GM19324 (cell line): ENCODE data around the gene GALNT15.

ENCODE experiments used
- ATAC-seq: cut with Tn5 transposase; IDR thresholded peaks from one replicate; pipeline ENCODE4 v1.9.1; 2021; ENCODE audit warnings: mild to moderate bottlenecking, moderate library complexity; ENCODE audit not compliant: unreplicated experiment, low FRiP score

The GALNT15 gene

DNA sequence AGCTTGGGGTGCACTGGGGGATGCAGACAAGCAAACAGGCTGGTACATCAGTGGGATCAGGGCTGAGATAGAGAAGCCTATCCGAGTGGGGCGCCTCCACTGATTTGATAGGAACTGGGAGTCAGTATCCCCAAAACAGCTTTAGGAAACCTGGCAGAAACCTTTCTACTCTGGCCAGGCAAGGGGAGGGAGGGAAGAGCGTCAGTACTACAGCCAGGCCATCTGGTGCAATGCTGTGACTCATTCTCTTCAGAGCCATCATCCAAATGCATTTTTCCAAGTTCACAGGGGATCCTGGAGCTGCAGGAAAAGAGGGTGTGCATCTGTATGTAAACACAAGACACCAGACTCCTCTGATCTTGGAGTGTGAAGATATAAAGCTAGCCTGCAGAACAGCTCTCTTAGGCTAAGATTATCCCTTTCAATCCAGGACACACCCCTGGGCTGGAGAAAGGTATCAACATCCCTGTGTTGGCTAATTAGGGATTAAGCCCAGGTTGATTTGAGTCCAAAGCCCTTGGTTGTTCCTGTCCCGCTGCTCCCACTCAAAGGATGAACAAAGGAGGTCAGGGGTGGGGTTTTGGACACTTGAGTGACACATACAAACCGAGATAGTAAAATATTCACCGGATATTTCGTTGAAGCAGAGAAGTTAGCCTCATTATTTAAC lies 9.3 kb downstream of the GALNT15 start:
- ATAC-seq: no peak

DNA sequence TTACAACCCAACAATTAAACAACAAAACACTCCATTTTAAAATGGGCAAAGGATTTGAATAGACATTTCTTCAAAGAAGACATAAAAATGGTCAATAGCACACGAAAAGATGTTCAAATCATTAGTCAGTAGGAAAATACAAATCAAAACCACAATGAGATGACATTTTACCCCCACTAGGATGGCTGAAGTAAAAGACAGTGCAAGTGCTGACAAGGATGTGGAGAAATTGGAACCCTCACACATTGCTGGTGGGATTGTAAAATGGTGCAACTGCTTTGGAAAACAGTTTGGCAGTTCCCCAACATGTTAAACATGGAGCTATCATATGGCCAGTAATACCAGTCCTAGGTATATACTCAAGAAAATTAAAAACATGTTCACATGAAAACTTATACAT lies 11.6 kb downstream of the GALNT15 start:
- ATAC-seq: no peak

DNA sequence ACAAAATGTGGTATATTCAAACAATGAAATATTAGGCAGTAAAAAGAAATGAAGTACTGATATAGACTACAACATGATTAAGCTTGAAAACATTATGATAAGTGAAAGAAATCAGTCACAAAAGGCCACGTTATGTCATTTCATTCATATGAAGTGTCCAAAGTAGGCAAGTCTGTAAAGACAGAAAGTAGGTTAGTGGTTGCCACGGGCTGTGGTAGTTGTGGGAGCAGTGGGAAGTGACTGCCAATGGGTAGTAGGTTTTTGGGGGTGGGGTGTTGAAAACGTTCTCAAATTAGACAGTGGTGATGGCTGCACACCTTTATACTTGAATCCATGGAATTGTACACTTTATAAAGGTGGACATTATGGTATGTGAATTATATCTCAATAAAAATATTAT lies 12.1 kb downstream of the GALNT15 start:
- no peak for ATAC-seq

DNA sequence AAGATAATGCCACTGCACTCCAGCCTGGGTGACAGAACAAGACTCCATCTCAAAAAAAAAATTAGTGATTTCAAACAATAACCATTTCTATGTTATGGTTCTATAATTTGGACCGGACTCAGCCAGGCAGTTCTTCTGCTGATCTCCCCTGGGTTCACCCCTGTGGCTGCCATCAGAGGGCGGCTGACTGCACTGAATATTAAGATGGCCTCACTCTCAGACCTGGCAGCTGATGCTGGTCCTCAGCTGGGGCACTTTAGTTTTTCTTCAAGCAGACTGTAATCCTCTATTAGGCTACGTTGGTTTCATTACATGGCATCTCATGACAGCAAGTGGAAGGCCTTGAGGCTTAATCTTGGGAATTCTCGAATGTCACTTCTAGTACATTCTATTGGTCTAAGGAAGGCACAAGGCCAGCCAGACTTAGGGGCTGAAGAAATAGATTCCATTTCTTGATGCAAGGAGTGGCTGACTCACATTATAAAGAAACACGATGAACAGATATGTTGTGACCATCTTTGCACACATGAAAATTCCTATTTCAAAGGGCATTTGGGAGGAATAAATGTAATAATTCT lies 12.8 kb downstream of the GALNT15 start:
- no peak for ATAC-seq

DNA sequence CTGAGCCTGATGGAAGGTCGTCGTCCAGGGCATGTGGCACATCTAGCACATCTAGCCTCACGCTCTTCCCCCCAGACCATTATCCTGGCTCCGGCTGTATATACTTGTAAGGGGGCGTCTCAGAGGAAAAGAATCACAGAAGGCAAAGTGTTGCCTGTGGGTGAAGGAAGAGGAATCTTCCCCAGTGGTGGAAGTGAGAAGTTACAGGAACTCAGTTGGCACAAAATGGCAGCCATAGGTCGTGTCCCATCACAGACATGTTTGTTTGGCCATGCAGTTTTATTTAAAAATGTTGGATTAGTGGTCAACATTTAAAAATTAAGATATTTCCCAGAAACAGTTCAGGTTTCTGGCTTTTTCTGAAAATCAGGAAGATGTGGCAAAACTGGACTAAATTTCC lies 13.6 kb downstream of the GALNT15 start:
- no peak for ATAC-seq

DNA sequence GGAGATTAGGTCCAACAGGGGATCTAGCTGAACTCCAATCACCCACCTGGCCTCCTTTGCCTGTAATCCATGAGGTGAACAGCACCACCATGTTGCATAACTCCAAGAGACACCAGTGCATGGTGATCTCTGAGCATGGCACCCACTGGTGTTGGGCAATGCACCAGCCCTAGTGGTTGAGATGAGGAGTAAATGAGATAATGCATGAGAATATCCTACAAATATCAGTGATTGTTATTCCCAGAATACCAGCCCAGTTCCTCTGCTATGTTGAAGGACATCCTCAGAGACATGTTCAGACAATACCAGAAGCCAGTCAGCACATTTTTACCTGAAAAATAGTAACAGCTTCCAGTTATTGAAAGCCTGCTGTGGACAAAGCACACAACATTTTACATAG lies 14.7 kb downstream of the GALNT15 start:
- no peak for ATAC-seq

DNA sequence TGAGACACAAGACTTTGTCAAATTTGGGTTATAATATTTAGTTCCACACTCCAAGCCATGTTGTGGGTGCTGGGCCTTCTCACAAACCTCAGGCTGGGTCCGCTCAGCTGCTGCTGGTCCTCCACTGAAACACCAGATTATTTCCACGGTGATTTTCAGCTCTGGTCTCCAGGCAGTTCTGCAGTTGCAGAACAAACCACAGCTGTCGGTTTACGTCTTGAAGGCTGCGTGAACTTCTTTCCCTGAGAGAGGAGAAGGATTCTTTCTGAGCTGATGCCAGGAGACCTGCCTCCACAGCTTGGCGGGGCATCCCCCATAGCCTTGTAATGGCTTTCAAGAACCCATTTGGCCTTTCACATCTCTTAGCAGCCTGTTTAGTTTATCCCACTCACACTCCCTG lies 16.2 kb downstream of the GALNT15 start:
- ATAC-seq: no peak

DNA sequence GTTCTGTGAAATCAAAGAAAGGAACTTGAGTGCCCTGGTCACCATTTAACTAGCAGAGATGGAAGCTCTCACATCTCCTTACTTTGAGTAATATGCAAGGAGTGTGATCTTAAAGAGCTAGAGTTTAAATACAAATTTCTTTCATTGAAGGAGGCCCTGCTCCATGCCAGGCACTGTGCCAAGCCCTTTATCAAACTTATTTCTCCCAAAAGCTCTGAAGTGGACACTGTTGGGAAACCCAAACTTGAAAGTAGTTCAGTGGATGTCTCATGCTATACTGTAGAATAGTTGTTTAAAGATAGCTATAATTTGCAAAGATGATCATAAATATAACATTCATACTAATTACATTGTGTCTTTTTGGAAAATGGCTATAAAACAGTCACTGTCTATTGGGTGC lies 17.1 kb downstream of the GALNT15 start:
- no peak for ATAC-seq

DNA sequence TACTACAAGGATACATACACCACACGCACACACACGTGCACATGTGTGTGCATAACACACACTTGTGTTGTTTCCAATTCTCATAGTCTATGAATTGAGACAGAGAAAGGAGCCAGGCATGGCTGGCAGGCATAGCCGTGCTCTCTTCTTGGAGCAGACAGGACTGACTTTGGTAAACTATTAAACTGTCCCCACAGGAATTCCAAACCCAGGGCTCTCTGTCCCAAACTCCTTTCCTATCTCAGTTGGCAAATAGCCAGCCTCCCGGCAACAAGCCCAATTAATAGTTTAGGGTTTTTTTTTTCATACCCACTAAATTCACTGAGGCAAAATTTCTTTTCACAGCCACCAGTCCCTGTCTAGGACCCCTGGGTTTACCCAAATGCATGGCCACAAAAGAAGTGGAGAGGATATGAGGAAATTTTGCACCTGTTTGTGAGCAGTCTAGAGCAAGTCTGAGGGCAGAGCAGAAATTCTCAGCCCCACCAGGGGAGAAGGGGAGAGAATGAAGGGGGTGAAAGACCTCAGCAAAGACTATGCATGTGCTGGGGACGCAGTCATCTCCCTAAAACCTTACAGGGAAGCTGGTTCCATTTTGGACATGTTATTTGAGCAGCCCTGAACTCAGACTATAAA lies 17.8 kb downstream of the GALNT15 start:
- ATAC-seq: no peak

DNA sequence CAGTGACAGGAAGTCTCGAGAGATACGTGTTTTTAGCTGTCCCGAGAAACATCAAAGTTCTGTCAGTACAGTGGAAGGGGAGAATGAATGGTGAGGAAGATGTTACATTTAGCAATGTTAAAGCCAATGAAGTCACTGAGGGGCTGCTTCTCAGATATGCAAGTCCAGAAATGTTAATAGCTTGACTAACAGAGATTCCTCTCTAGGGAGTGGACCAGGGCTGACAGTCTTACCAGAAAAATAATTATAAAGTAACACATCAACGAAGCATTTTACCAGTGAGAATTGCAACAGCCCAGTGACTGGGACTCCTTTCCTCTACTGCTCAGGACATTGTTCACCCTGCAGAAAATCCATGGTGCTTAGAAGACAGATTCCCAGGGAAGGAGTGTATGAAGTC lies 23.9 kb downstream of the GALNT15 start:
- no peak for ATAC-seq

DNA sequence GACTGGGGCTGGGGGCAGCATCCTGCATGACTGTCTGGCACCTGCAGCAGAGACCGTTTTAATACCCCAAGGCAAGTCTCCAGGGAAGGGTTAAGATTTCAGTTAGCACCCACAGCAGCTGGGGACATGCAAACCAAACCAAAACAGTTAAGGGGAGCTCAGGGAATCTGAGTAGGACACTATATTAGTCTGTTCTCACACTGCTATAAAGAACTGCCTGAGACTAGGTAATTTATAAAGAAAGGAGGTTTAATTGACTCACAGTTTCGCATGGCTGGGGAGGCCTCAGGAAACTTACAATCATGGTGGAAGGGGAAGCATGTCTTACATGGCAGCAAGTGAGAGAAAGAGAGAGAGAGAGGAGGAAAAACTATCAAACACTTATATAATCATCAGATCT lies 25.3 kb downstream of the GALNT15 start:
- no peak for ATAC-seq

DNA sequence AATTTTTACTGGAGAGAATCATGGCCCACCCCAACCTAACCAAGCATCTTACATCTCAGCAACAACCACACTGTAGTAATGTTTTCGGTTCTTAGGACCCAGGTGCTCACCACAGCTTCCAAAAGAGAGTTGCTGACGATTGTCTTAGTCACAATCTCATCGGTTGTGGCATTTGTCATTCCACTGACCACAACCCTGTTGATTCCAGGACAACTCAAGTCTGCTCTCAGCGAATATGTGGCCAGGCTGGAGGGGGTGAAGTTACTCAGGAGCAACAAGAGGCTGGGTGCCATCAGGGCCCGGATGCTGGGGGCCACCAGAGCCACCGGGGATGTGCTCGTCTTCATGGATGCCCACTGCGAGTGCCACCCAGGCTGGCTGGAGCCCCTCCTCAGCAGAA lies 25.9 kb downstream of the GALNT15 start:
- no peak for ATAC-seq

DNA sequence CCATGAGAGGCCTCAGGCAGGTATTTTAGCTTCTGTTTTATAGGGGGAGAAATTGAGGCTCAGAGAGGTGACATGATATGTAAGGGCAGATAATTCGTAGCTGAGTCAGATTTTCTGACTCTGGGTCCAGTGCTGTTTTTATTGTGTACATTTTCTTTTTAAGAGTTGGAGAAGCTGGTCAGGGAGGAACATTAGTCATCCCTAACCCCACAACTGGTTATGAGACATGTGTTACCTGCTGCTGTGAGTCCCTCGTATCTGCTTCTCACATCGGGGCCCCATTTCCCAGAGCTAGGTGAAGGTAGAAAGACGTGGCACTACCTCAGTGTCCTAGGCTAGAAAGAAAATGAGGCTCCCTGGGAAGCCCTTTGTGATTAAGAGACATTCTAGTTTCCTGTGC lies 28.6 kb downstream of the GALNT15 start:
- ATAC-seq: no peak

DNA sequence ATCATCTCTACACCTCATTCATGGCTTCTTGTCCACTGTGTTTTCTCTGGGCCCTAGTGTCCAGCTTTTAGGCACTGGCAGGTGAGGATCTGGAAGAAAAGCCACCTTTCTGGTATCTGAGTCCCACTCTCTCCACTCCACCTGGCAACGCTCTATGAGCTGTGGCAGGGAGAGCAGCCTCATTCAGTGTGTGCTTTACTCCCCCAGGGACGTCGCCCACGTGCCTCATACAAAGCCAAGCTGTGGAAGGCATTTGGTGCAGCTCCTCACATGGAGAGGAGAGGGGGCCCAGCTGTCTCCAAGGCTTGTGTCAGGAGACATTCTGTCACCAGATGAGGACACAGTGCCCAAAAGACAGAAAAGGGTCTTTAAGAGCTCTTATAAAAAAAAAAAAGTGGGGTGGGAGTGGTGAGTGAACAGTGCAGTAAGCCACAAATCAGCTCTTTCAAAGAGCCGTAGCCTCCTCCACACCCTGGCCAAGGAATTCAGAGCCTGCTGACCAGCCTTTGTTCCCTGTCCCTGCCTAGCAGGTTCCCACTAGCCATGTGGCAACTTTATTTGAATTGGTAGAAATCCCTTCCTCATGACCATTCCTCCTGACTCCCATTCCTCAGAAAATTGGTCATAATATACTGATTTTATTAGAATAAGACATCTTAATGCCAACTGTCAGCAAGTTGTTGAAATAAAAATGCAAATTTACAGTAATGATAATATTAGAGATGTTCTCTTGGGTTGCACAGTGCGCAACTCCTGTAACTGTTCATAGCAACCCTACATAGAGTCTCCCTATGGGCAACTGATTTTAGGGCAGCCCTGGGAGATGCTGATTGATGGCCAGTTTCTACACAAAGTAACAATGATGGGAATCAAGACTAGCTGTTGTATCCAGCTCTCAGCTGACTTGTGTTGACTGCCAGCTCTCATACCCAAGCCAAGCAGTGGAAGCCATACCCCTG lies 29.5 kb downstream of the GALNT15 start:
- ATAC-seq: no peak

DNA sequence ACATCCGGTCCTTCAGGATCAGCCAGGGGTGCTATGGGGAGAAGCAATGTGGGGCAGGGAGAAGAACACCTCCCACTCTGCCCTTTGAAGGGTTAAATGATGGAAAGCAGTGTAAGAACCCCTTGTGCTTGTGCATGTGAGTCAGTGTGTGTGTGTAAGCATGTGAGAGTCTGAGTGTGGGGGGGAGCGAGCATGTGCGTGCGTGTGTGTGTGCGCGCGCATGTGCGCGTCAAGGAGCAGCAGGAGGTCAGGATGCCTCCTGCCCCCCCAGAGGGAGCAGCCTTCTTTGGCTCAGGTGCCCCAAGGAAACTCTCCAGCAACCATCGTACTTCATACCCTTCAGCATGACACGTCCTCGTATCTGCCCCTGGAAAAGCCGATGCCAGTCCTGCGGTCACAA lies 30.3 kb downstream of the GALNT15 start:
- ATAC-seq: no peak

DNA sequence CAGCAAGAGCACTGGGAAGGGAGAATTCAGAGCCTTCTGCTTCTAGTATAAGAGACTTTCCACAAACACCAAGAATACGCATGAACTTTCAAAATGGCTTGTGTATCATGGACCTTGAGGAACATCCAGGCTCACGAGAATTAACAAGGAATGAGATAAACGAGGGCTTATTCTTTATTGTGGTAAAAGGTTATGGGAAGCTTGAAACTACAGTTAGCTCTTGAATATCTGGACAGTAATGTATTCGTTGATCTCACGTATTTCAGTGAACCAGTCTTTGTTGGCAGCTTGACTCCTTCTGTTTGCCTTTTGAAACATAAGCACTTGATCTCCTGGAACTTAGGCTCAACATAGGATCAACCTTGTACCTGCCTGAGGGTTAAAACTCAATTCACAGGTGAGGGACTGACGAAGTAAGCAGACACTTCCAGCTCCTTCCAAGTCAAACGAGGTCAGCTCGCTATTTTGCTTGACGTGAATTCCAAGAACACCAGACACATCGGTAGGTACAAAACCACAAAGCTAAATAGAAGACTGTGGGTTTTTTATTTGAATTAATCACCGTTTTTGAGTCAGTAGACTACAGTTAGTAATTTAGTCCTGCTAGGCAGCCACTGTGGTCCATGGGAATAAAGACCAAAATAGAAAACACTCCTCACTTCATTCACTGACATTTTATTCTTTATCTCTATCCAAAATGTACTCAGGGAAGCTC lies 30.8 kb downstream of the GALNT15 start:
- no peak for ATAC-seq

DNA sequence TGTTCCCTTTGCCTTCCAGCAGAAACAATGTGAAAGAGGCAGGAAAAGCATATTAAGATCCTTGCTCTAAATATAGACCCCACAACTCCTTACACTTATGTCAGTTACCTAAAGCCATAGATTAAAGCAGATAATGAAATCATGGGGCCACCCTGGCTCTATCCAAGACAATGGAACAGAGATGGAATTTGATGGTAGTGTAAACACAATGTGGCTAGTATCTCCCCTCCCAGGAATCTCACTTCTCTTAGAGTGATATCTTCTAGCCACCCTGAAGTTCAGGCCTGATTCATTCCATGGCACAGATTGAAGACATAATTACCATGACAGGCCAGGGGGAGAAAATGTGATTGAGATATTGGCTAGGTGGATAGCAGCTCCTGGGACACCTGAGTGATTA lies 32.6 kb downstream of the GALNT15 start:
- ATAC-seq: no peak

DNA sequence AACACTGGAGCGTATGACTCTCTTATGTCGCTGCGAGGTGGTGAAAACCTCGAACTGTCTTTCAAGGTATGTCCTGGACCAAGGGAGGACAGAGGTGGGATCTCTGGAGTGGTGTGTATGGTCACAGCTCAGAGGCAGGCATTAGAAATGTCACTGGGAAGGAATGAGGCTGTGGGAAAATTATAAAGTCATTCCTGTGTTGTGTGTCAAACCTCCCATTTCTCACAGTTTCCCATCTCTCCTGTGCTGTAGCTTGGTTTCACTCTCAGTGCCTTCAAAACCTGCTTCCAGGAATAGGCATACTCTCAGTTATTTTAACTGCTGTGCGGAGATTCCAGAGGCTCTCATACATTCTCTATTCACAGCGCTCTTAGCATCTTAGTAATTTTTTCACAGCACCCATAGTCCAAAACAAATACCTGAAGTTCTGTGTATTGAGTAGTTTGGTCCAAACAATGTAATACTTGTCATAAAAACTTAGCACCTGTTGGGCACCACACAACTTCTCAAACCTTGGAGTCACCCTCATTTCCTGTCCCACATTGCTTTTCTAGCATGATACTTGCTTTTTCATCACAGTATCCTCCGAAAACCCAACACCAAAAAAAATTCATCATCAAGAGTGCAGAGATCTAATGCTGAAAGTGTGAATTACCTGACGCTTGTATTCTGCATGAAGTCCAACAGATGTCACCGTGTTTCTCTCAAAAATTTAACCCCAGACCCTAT lies 36.9 kb downstream of the GALNT15 start:
- no peak for ATAC-seq

DNA sequence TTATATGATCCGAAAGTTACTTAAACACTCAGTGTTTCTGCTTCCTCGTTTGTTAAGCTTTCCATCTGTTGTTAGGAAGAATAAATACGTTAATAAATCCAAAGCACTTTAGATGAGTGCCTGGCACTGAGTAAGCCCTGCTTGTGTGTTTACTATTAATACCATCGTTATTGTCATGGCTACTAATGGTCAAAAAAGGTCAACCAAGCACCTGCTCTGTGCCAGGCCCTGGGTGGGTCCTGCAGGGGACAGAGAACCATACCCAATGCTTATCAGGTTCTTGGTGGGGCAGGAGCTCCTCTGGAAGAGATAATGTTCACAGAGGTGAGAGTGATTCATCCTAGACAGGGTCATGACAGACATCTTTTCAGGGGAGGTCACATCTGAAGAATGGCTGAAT lies 39.9 kb downstream of the GALNT15 start:
- no peak for ATAC-seq

DNA sequence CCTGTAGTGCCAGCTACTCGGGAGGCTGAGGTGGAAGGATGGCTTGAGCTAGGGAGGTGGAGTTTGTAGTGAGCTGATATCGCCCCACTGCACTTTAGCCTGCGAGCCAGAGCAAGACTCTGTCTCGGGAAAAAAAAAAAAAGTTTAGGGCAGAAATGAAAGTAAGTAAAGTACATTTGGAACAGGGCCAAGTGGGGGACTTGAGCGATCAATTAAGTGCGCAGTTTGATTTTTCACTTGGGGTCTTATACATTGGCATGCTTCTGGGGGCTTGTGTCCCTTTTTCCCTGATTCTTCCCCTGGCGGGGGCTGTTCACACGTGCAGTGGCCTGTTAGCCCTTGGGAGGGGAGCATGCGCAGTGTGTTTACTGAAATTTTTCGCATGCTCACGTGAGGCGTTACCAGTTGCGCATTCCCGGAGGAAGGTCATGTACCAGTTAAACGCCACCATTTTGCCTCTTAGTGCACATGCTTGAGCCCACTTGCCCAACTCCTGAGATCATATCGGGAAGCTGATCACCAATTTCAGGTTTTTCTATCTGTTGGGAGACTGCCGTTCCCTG lies 42.0 kb downstream of the GALNT15 start:
- no peak for ATAC-seq
